ENCODE data around the gene ABCC1. TPM values are rescaled to one million over a fixed set of nuclear protein-coding genes. Genes with fewer than 3 reads are reported as not detected.

Gene ABCC1
- total and polyA plus RNA-seq, 2 donors from 2014 or later, result 4.6 to 29.7 TPM

GRCh38 chr16:15958703-15959348, 9.4 kb downstream of the ABCC1 start:
- Histone ChIP-seq H3K4me1 (ENCODE audit: control insufficient read depth in 2 of 3, insufficient read depth in 2 of 3, low read depth in 1 of 3, low read length in 3 of 3) (peaks cover 0 to 5% (median 0%) of the 10 kb centered on the region in 3 donors), H3K4me3 (ENCODE audit: low read length in 3 of 3) (no peak overlapping the region), H3K27ac (ENCODE audit: low read depth in 2 of 2, low read length in 2 of 2) (no peak overlapping the region), H3K9ac (ENCODE audit: low read length in 3 of 3) (peak overlapping the region in 1 of 3 donors; percentile 4), H3K9me3 (ENCODE audit: control insufficient read depth in 2 of 3, insufficient read depth in 1 of 3, low read length in 3 of 3) (no peaks in the 10 kb centered on the region), H3K27me3 (ENCODE audit: control insufficient read depth, insufficient read depth, low read length) (no peaks in the 10 kb centered on the region), H3K36me3 (ENCODE audit: control insufficient read depth in 2 of 3, insufficient read depth in 3 of 3, low read length in 3 of 3) (no peaks in the 10 kb centered on the region)
- FAIRE-seq (no peak), DNase-seq (peak in 3 of 5 donors; percentile 63 to 88 (median 88))
- no peak for TF ChIP-seq CTCF (IDR thresholded peaks at IDR 0.05; ENCODE audit: borderline replicate concordance, extremely low read depth, insufficient read depth)
- intact Hi-C loops (cut with DNase I), result no loop called here

GRCh38 chr16:15960124-15960971, 10.9 kb downstream of the ABCC1 start:
- H3K9me3 ChIP-seq (ENCODE audit: control insufficient read depth in 2 of 3, insufficient read depth in 1 of 3, low read length in 3 of 3), result no peaks in the 10 kb centered on the region
- no peak overlapping the region for H3K9ac ChIP-seq (ENCODE audit: low read length in 3 of 3)
- H3K27me3 ChIP-seq (ENCODE audit: control insufficient read depth, insufficient read depth, low read length), result no peaks in the 10 kb centered on the region
- no peak for DNase-seq
- H3K36me3 ChIP-seq (ENCODE audit: control insufficient read depth in 2 of 3, insufficient read depth in 3 of 3, low read length in 3 of 3), result no peaks in the 10 kb centered on the region
- H3K27ac ChIP-seq (ENCODE audit: low read depth in 2 of 2, low read length in 2 of 2), result no peak overlapping the region
- no peak overlapping the region for H3K4me3 ChIP-seq (ENCODE audit: low read length in 3 of 3)
- intact Hi-C loops (cut with DNase I), result no loop called here
- peaks cover 0 to 5% (median 0%) of the 10 kb centered on the region in 3 donors for H3K4me1 ChIP-seq (ENCODE audit: control insufficient read depth in 2 of 3, insufficient read depth in 2 of 3, low read depth in 1 of 3, low read length in 3 of 3)
- no peak for TF ChIP-seq CTCF (IDR thresholded peaks at IDR 0.05; ENCODE audit: borderline replicate concordance, extremely low read depth, insufficient read depth)
- no peak for FAIRE-seq

GRCh38 chr16:15961060-15961511, 11.7 kb downstream of the ABCC1 start:
- no peaks in the 10 kb centered on the region for H3K27me3 ChIP-seq (ENCODE audit: control insufficient read depth, insufficient read depth, low read length)
- peak in 1 of 5 donors; percentile 40 for DNase-seq
- H3K36me3 ChIP-seq (ENCODE audit: control insufficient read depth in 2 of 3, insufficient read depth in 3 of 3, low read length in 3 of 3), result no peaks in the 10 kb centered on the region
- H3K4me3 ChIP-seq (ENCODE audit: low read length in 3 of 3), result no peak overlapping the region
- H3K27ac ChIP-seq (ENCODE audit: low read depth in 2 of 2, low read length in 2 of 2), result no peak overlapping the region
- intact Hi-C loops (cut with DNase I), result no loop called here
- FAIRE-seq, result no peak
- H3K9me3 ChIP-seq (ENCODE audit: control insufficient read depth in 2 of 3, insufficient read depth in 1 of 3, low read length in 3 of 3), result no peaks in the 10 kb centered on the region
- no peak overlapping the region for H3K9ac ChIP-seq (ENCODE audit: low read length in 3 of 3)
- TF ChIP-seq CTCF (IDR thresholded peaks at IDR 0.05; ENCODE audit: borderline replicate concordance, extremely low read depth, insufficient read depth), result no peak
- peaks cover 0 to 5% (median 0%) of the 10 kb centered on the region in 3 donors for H3K4me1 ChIP-seq (ENCODE audit: control insufficient read depth in 2 of 3, insufficient read depth in 2 of 3, low read depth in 1 of 3, low read length in 3 of 3)

Measured in kidney (tissue), 14 donors.